NB4 (cell line): ENCODE results near the gene IQCN.

Source experiments
- CTCF ChIP-seq: IDR thresholded peaks from one replicate; pipeline ENCODE4 v1.5.1; 2012; ENCODE audit warnings: low read depth, low read length
- POLR2A ChIP-seq: IDR thresholded peaks from 2 replicates; pipeline ENCODE4 v1.6.1; 2011; ENCODE audit warnings: mild to moderate bottlenecking; ENCODE audit not compliant: insufficient read length; ENCODE audit errors: extremely low read depth

- TF ChIP-seq POLR2A = no peak
- TF ChIP-seq CTCF = no peak
Measured at GRCh38 chr19:18262144-18262543, 12.1 kb downstream of the IQCN start.
